ENCODE measurements around the gene DRG1.
"Not testable (repeated sequence)": the region's sequence is repeated elsewhere in the genome, so short reads cannot be mapped to it uniquely, and the experiment has no call there.

DRG1 gene, protein sequence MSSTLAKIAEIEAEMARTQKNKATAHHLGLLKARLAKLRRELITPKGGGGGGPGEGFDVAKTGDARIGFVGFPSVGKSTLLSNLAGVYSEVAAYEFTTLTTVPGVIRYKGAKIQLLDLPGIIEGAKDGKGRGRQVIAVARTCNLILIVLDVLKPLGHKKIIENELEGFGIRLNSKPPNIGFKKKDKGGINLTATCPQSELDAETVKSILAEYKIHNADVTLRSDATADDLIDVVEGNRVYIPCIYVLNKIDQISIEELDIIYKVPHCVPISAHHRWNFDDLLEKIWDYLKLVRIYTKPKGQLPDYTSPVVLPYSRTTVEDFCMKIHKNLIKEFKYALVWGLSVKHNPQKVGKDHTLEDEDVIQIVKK

DNA sequence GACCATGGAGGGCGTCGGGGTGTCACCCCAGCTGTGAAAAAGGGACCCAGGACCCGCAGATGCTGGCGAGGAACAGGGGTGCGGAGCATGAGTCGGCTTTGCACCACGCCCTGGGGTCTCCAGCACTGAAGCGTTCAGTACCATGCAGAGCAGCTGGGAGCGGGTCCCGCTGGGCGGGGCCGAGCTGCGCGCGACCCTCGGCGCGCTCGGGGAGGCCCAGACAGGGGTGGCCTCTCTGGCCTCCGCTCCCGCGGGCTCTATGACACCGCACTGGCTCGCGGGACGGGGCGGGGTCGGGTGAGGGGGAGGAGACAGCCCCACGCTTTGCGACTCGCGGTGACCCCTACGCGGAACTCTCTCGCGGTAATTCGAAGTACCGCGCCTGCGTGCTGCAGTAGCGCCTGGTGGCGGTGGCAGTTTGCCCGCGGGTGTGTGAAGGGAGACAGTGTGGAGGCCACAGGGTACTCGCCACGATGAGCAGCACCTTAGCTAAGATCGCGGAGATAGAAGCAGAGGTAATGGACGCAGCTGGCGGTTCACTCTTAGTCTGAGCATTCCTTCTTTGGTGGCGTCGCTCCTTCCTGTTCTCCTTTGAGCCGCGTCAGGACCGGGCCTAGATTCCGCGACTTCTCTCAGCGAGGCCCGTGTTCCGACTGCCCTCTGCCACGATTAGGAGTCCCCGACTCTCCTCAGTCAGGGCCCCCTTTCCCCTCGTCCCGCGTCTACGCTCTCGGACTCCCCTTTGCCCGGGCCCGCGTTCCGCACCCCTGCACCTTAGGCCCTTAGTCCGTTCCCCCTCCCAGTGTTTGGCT, at the start of gene DRG1:
Gene DRG1 (plus strand): TSS at position 394 of the 812 bp plus-strand sequence. CDS start 80 bp downstream, at position 474.
- DNase-seq (ENCODE audit: low read depth in 1 of 2, low spot score in 1 of 2) = peak; percentile 73 to 94
- in situ Hi-C loops (cut with HindIII; ENCODE audit: low pct_unique_long_range_greater_than_20kb, low sequenced_read_pairs) = no loop called here
- no peak for TF ChIP-seq JUND (IDR thresholded peaks at IDR 0.05; ENCODE audit: low read depth)

DNA sequence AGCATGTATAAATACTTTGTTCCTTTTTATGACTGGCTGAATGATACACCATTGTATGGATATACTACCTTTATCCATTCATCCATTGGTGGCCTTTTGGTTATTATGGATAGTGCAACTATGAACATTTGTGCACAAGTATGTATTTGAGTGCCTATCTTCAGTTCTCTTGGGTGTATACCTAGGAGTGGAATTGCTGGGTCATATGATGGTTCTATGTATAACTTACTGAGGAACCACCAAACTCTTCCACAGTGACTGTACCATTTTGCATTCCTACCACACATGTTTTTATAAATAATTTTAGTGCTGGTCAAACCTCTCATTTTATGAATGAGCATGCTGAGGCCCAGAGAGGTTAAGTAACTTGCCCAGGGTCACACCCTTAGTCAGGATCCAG, 49.4 kb upstream of the DRG1 start:
- no peak for DNase-seq (ENCODE audit: low read depth in 1 of 2, low spot score in 1 of 2)
- in situ Hi-C loops (cut with HindIII; ENCODE audit: low pct_unique_long_range_greater_than_20kb, low sequenced_read_pairs) = no loop called here
- no peak for TF ChIP-seq JUND (IDR thresholded peaks at IDR 0.05; ENCODE audit: low read depth)

DNA sequence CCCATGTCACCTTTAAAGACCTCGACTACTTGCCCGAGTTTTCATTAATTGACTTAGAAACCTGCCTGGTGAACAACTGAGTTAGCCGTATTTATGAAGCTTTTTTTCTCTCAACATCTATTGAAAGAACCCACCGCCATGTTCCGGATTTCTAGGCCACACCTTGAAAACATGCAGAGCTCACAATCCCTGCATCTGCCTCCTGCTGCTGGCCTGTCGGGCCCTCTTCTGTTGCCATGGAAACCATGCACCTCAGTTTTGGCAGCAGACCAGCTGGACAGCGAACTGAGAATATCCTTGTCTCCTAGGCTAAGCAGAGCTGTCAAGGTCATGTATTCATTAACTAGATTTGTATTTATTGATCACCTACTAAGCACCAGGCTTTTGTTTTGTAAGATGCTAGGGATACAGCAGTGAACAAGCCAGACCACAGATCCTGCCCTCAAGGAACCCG, 49.0 kb upstream of the DRG1 start:
- DNase-seq (ENCODE audit: low read depth in 1 of 2, low spot score in 1 of 2) = no peak
- no peak for TF ChIP-seq JUND (IDR thresholded peaks at IDR 0.05; ENCODE audit: low read depth)
- in situ Hi-C loops (cut with HindIII; ENCODE audit: low pct_unique_long_range_greater_than_20kb, low sequenced_read_pairs) = no loop called here

DNA sequence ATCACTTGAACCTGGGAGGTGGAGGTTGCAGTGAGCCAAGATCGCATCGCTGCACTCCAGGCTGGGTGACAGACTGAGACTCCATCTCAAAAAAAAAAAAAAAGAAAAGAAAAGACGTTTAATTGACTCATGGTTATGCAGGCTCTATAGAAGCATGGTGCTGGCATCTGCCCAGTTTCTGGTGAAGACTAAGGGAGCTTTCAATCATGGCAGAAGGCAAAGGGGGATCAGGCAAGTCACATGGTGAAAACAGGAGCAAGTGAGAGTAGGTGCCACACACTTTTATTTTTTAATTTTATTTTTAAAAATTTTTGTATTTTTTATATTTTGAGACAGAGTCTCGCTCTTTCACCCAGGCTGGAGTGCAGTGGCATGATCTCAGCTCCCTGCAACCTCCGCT, 44.9 kb upstream of the DRG1 start:
- no peak for TF ChIP-seq JUND (IDR thresholded peaks at IDR 0.05; ENCODE audit: low read depth)
- in situ Hi-C loops (cut with HindIII; ENCODE audit: low pct_unique_long_range_greater_than_20kb, low sequenced_read_pairs) = no loop called here
- DNase-seq (ENCODE audit: low read depth in 1 of 2, low spot score in 1 of 2) = no peak

DNA sequence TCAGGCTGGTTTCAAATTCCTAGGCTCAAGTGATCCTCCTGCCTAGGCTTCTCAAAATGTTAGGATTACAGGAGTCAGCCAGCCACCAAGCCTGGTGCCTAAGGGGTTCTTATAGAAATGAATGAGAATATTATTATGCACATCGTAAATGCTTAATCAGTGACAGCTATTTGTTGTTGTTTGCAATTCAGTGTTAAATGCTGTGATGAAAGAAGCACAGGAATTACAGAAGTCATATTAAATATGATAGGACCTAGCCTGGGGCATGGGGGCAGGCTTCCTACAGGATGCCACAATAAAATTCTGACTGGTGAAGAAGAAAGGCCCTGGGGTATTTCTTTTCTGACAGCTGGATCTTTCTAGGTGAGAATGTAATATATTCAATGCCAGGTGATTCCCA, 39.4 kb upstream of the DRG1 start:
- TF ChIP-seq JUND (IDR thresholded peaks at IDR 0.05; ENCODE audit: low read depth) = no peak
- no peak for DNase-seq (ENCODE audit: low read depth in 1 of 2, low spot score in 1 of 2)
- in situ Hi-C loops (cut with HindIII; ENCODE audit: low pct_unique_long_range_greater_than_20kb, low sequenced_read_pairs) = no loop called here

DNA sequence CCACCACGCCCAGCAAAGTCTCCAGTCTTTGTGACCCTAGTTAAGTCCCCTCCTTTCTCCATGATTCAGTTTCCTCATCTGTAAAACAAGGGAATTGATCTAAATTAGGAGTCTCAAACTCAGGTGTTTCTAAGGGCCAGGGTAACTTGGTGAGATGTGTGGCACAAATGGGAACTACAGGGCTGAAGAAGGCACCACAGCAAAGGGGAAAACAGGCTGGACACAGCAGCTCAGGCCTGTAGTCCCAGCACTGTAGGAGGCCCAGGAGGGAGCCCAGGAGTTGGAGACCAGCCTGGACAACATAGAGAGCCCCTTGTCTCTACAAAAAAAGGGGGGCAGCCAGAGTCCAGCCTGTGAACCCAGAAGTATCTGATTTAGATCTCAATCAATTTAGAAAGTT, 37.7 kb upstream of the DRG1 start:
- DNase-seq (ENCODE audit: low read depth in 1 of 2, low spot score in 1 of 2) = no peak
- in situ Hi-C loops (cut with HindIII; ENCODE audit: low pct_unique_long_range_greater_than_20kb, low sequenced_read_pairs) = no loop called here
- TF ChIP-seq JUND (IDR thresholded peaks at IDR 0.05; ENCODE audit: low read depth) = no peak

DNA sequence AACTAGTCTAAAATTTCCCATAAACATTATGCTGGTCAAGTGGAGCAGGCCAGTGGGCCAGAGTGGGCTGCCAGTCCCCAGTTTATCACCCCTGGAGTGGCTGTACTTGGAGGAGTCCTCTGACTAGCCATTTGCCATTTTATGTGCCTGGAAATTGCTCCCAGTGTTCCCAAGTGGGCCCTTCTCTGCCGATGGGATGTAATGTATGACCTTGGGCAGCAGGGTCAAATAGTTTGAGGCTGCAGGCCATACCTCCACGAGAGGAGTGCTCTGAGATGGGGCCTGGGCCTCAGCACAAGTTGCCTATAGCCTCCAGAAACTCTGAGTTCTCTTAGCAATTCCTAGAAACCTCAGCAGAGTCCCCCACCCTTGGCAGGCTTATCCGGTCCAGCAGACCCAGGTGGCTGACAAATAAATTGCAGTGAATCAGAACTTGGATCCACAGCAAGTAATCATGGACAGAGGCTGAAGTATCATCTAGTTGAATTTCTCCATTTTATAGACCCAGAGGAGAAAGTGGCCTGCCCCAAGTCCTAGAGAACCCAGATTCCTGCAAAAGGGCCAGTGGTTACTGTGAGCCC, 35.4 kb upstream of the DRG1 start:
- TF ChIP-seq JUND (IDR thresholded peaks at IDR 0.05; ENCODE audit: low read depth) = no peak
- in situ Hi-C loops (cut with HindIII; ENCODE audit: low pct_unique_long_range_greater_than_20kb, low sequenced_read_pairs) = no loop called here
- no peak for DNase-seq (ENCODE audit: low read depth in 1 of 2, low spot score in 1 of 2)

DNA sequence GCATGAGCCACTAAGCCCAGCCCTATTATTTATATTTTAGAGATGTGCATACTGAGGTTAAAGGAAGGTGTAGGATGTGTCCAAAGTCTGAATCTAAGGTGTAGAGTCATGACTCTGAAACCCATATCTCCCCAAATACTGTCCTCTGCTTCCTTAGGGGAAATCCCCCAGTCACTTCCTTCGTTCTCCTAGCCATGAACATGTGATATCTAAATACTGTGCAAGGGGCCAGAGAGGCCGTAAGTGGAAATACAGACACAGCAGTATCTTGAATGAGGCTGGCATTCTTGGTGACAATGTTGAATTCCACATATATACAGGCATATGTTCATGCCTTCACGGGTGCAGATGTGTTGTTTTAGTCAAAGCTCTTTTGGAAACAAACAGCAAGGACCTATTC, 32.0 kb upstream of the DRG1 start:
- no peak for TF ChIP-seq JUND (IDR thresholded peaks at IDR 0.05; ENCODE audit: low read depth)
- DNase-seq (ENCODE audit: low read depth in 1 of 2, low spot score in 1 of 2) = no peak
- in situ Hi-C loops (cut with HindIII; ENCODE audit: low pct_unique_long_range_greater_than_20kb, low sequenced_read_pairs) = no loop called here

DNA sequence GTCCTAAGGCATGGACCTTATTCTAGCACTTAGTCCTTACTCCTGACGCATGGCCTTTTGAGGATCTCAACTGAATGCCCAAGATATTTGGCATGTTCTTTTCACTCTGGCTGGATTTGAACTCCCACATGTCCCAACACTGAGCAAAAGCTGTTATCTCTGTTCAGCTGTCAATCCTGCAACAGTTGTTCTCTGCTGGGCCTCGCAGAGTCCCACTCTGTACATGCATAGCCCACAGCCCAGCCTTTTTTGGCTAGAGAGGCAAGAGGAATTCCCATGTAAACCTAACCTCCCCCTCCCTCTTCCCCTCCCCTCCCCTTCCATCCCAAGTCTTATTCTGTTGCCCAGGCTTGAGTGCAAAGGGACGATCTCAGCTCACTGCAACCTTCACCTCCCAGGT, 21.8 kb upstream of the DRG1 start:
- in situ Hi-C loops (cut with HindIII; ENCODE audit: low pct_unique_long_range_greater_than_20kb, low sequenced_read_pairs) = no loop called here

DNA sequence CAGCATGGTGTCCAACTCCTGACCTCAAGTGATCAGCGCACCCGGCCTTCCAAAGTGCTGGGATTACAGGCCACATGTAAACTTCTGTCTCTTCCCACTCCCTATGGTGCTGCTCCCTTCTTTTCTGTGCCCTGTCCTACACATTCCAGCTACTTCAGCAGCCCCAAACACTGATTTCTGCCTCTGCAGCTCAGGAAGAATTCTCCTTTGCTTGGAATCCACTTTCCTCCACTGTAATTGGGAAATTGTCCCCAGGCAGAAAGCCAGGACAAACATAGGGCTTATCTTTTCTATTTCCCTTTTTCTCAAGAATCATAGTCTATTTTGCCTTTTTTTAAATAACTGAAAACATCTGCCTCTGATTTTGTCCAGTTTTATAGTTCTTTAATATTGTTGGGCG, 21.3 kb upstream of the DRG1 start:
- in situ Hi-C loops (cut with HindIII; ENCODE audit: low pct_unique_long_range_greater_than_20kb, low sequenced_read_pairs) = no loop called here
- no peak for DNase-seq (ENCODE audit: low read depth in 1 of 2, low spot score in 1 of 2)
- TF ChIP-seq JUND (IDR thresholded peaks at IDR 0.05; ENCODE audit: low read depth) = no peak

More for the DNA sequence above, 21.8 kb upstream of the DRG1 start:
- no peak for DNase-seq (ENCODE audit: low read depth in 1 of 2, low spot score in 1 of 2)
- TF ChIP-seq JUND (IDR thresholded peaks at IDR 0.05; ENCODE audit: low read depth) = no peak

DNA sequence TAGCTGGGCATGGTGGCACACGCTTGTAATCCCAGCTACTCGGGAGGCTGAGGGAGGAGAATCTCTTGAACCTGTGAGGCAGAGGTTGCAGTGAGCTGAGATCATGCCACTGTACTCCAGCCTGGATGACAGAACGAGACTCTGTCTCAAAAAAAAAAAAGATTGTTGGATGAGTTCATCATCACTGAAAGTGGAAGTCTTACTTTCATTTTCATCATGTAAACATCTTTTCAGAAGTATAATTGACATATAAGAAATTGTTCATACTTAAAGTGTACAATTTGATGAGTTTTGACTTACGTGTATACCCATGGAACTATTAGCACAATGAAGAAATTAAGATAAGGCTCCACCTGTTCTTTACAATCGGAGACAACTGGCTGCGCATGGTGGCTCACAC, 20.8 kb upstream of the DRG1 start:
- in situ Hi-C loops (cut with HindIII; ENCODE audit: low pct_unique_long_range_greater_than_20kb, low sequenced_read_pairs); DNase-seq (ENCODE audit: low read depth in 1 of 2, low spot score in 1 of 2): not testable (repeated sequence)

DNA sequence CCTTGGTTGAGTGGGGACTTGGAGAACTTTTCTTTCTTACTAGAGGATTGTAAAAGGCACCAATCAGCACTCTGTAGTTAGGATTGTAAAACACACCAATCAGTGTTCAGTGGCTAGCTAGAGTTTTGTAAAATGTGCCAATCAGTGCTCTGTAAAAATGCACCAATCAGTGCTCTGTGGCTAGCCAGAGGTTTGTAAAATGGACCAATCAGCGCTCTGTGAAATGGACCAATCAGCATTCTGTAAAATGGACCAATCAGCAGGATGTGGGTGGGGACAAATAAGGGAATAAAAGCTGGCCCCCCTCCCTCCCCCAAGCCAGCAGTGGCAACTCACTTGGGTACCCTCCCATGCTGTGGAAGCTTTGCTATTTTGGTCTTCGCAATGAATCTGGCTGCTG, 5.5 kb upstream of the DRG1 start:
- no peak for TF ChIP-seq JUND (IDR thresholded peaks at IDR 0.05; ENCODE audit: low read depth)
- no peak for DNase-seq (ENCODE audit: low read depth in 1 of 2, low spot score in 1 of 2)
- in situ Hi-C loops (cut with HindIII; ENCODE audit: low pct_unique_long_range_greater_than_20kb, low sequenced_read_pairs) = no loop called here

DNA sequence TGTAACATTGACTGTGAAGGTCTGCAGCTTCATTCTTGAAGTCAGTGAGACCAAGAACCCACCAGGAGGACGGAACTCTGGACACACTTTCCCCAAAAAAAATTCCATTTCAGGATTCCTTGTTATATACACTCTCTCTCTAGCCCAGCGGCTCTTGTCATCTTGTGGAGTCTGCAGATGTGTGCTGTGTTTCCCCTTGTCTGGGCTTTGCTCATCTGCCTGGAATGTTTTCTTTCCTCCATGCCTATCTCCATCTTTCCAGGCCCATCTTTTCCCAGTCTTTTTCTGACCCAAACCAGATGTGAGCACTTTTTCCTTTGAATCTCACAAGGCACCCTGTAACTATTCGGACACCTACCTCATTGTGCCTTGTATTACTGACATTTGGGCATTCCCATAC, 5.1 kb upstream of the DRG1 start:
- TF ChIP-seq JUND (IDR thresholded peaks at IDR 0.05; ENCODE audit: low read depth) = no peak
- in situ Hi-C loops (cut with HindIII; ENCODE audit: low pct_unique_long_range_greater_than_20kb, low sequenced_read_pairs) = no loop called here
- no peak for DNase-seq (ENCODE audit: low read depth in 1 of 2, low spot score in 1 of 2)
